Fibroblast of the aortic adventitia (primary cell): Measurements from ENCODE around the gene CAV1. TPM values are rescaled to one million over a fixed set of nuclear protein-coding genes. Genes with fewer than 3 reads are reported as not detected.

Experiments used
- DNase-seq: peaks from one replicate; pipeline ENCODE4 v3.0.0-alpha.2; 2010; ENCODE audit warnings: low read depth
- H3K4me3 ChIP-seq: 2 replicates; pipeline ENCODE4 v1.5.1; 2011; ENCODE audit warnings: low read depth, mild to moderate bottlenecking, control low read depth, low read length, moderate library complexity
- total RNA-seq: library from RNA; depleted of rRNA; stranded (reverse); fragments of >200 nt; gene quantifications from 2 replicates; pipeline ENCODE4 v1.2.3, GENCODE V29; 2012; ENCODE audit warnings: low replicate concordance
- TF ChIP-seq, protein P1 (sequence below): IDR thresholded peaks from 2 replicates; pipeline ENCODE4 v1.5.1; 2011; ENCODE audit warnings: mild to moderate bottlenecking, low read length, control low read depth, inconsistent platforms; ENCODE audit not compliant: insufficient read depth

Gene CAV1
- total RNA-seq, 1 donor = 598 TPM

- TF ChIP-seq, protein P1, sequence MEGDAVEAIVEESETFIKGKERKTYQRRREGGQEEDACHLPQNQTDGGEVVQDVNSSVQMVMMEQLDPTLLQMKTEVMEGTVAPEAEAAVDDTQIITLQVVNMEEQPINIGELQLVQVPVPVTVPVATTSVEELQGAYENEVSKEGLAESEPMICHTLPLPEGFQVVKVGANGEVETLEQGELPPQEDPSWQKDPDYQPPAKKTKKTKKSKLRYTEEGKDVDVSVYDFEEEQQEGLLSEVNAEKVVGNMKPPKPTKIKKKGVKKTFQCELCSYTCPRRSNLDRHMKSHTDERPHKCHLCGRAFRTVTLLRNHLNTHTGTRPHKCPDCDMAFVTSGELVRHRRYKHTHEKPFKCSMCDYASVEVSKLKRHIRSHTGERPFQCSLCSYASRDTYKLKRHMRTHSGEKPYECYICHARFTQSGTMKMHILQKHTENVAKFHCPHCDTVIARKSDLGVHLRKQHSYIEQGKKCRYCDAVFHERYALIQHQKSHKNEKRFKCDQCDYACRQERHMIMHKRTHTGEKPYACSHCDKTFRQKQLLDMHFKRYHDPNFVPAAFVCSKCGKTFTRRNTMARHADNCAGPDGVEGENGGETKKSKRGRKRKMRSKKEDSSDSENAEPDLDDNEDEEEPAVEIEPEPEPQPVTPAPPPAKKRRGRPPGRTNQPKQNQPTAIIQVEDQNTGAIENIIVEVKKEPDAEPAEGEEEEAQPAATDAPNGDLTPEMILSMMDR = no peak
- DNase-seq = peak; percentile 97
- peak overlapping the region; percentile 95 for H3K4me3 ChIP-seq
Observed at GRCh38 chr7:116528008-116528789, 3.4 kb downstream of the CAV1 start.

- peak overlapping the region; percentile 22 for H3K4me3 ChIP-seq
- DNase-seq = no peak
- TF ChIP-seq, protein P1 = no peak
Observed at GRCh38 chr7:116529250-116529649, 4.4 kb downstream of the CAV1 start.

- peak overlapping the region; percentile 26 for H3K4me3 ChIP-seq
- DNase-seq = no peak
- TF ChIP-seq, protein P1 = no peak
Observed at GRCh38 chr7:116530107-116530820, 5.4 kb downstream of the CAV1 start.

DNA sequence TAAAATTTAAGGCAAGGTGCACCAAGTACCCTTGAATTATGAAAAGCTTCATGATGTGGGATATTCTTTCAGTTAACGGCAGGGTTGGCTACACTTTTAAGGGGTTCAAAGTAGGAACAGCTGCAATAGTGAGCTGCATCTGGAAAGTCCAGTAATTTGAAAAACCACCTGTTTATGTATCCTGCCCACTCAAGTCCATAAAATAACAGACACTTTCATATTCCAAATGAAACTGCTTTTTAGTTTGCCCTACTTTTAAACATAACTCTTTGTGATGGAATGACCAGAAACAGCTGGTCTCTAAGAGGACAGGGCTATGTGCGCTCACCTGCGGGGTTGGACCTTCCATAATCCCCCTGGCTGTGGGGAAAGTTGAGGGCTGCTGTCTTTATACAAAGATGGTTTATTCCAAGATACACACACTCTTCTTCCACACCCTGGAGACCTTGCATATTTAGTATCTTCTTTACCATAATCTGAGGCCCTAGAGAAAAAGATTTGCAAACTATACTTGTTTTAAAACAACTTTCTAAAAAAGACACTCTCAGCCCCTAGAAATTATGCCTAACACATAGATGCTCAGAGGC lies 7.4 kb downstream of the CAV1 start:
- no peak overlapping the region for H3K4me3 ChIP-seq
- TF ChIP-seq, protein P1 = no peak
- DNase-seq = no peak

GRCh38 chr7:116534790-116535189 lies 10.0 kb downstream of the CAV1 start:
- DNase-seq = peak; percentile 84
- no peak overlapping the region for H3K4me3 ChIP-seq
- TF ChIP-seq, protein P1 = no peak

GRCh38 chr7:116535416-116535815 lies 10.6 kb downstream of the CAV1 start:
- no peak for DNase-seq
- H3K4me3 ChIP-seq = no peak overlapping the region
- TF ChIP-seq, protein P1 = no peak
